Esophagus muscularis mucosa (tissue), 4 donors: Measurements from ENCODE around the gene AMER3. TPM values are rescaled to one million over a fixed set of nuclear protein-coding genes. Genes with fewer than 3 reads are reported as not detected.

Experiments used
- DNase-seq: peaks from one replicate; pipeline ENCODE4 v3.0.0-alpha.2; 2017; ENCODE audit errors: extremely low spot score
- H3K27ac ChIP-seq, 4 donors: fragments of 200-600 bp; sonication (generic); replicated peaks in 1 of 4; 1 replicate in 3 of 4; 2 replicates in 1 of 4; pipeline ENCODE4 v1.5.1; 2016 to 2019; ENCODE audit warnings: mild to moderate bottlenecking in 1 of 4
- H3K27me3 ChIP-seq, 4 donors: fragments of 200-600 bp; sonication (generic); one replicate each; pipeline versions ENCODE4 v1.5.1 to v1.6.0; 2016 to 2019
- H3K36me3 ChIP-seq, 4 donors: fragments of 200-600 bp; sonication (generic); one replicate each; pipeline ENCODE4 v1.5.1; 2016 to 2019
- H3K4me1 ChIP-seq, 4 donors: fragments of 200-600 bp; sonication (generic); one replicate each; pipeline ENCODE4 v1.5.1; 2016 to 2019
- H3K4me3 ChIP-seq, 4 donors: fragments of 200-600 bp; sonication (generic); 1 replicate in 2 of 4; 2 replicates in 2 of 4; pipeline ENCODE4 v1.5.1; 2016 to 2019; ENCODE audit warnings: mild to moderate bottlenecking in 4 of 4, moderate library complexity in 1 of 4
- H3K9me3 ChIP-seq, 4 donors: fragments of 200-600 bp; sonication (generic); 1 replicate in 3 of 4; 2 replicates in 1 of 4; pipeline ENCODE4 v1.5.1; 2016 to 2019
- EP300 ChIP-seq: sonication (generic); formaldehyde crosslinking; IDR thresholded peaks from one replicate; pipeline ENCODE4 v1.6.1; 2017; ENCODE audit warnings: antibody characterized with exemption
- POLR2A ChIP-seq: fragments of 450-650 bp; IDR thresholded peaks from one replicate; pipeline ENCODE4 v1.6.1; 2017; ENCODE audit warnings: antibody characterized with exemption, moderate library complexity, mild to moderate bottlenecking, low read depth
- POLR2AphosphoS5 ChIP-seq, 2 donors: sonication (generic); formaldehyde crosslinking; IDR thresholded peaks; one replicate each; pipeline ENCODE4 v1.6.1; 2017; ENCODE audit warnings: antibody characterized with exemption in 2 of 2
- WGBS: methylation state at CpG from one replicate; pipeline ENCODE4 v1.1.5; 2018; 5-methylcytosine and 5-hydroxymethylcytosine counted together
- intact Hi-C: fragments of 100-400 bp; cut with DNase I; formaldehyde crosslinking; loops from one replicate; pipeline ENCODE4 v1.15.1; 2023
- total RNA-seq, 4 donors: library from RNA; depleted of rRNA; stranded (reverse); fragments of >200 nt; gene quantifications; one replicate each; pipeline versions ENCODE4 v1.1.0 to v1.2.1, GENCODE V29; 2016
- TF ChIP-seq, protein P1 (sequence below), 3 experiments: fragments of 200-600 bp in 2 of 3; fragments of 450-650 bp in 1 of 3; sonication (generic) in 2 of 3; IDR thresholded peaks; one replicate each; pipeline ENCODE4 v1.5.1; 2017 to 2019; ENCODE audit warnings: antibody characterized with exemption in 3 of 3, mild to moderate bottlenecking in 2 of 3, moderate library complexity in 1 of 3

Gene AMER3
- total RNA-seq, 4 donors from 2014 or later: 0.06 TPM; not detected in 3

- Histone ChIP-seq H3K4me3 (peak overlapping the region; percentile 66 to 86 (median 82)), H3K36me3 (no peaks in the 10 kb centered on the region), H3K4me1 (peaks cover 11 to 19% (median 17%) of the 10 kb centered on the region in 4 donors), H3K27ac (peak overlapping the region; percentile 89 to 98 (median 94)), H3K27me3 (peaks cover 0 to 6% (median 0%) of the 10 kb centered on the region in 4 donors), H3K9me3 (no peaks in the 10 kb centered on the region)
- WGBS: 10% methylated on average over 2 of the region's 96 CpGs
- TF ChIP-seq EP300 (no peak), POLR2AphosphoS5 (IDR thresholded peaks at IDR 0.05) (peak; percentile 21 to 76)
- TF ChIP-seq, protein P1, sequence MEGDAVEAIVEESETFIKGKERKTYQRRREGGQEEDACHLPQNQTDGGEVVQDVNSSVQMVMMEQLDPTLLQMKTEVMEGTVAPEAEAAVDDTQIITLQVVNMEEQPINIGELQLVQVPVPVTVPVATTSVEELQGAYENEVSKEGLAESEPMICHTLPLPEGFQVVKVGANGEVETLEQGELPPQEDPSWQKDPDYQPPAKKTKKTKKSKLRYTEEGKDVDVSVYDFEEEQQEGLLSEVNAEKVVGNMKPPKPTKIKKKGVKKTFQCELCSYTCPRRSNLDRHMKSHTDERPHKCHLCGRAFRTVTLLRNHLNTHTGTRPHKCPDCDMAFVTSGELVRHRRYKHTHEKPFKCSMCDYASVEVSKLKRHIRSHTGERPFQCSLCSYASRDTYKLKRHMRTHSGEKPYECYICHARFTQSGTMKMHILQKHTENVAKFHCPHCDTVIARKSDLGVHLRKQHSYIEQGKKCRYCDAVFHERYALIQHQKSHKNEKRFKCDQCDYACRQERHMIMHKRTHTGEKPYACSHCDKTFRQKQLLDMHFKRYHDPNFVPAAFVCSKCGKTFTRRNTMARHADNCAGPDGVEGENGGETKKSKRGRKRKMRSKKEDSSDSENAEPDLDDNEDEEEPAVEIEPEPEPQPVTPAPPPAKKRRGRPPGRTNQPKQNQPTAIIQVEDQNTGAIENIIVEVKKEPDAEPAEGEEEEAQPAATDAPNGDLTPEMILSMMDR (IDR thresholded peaks at IDR 0.05): peak; percentile 82 to 89 (median 86)
- DNase-seq: peak; percentile 94
- intact Hi-C loops: loop anchor here (1.0 to 2.0 kb wide), 2 partner anchors 76 to 123 kb away; no protein-coding TSS in a partner anchor
Measured at GRCh38 chr2:130797493-130798435, 42.4 kb downstream of the AMER3 start.

DNA sequence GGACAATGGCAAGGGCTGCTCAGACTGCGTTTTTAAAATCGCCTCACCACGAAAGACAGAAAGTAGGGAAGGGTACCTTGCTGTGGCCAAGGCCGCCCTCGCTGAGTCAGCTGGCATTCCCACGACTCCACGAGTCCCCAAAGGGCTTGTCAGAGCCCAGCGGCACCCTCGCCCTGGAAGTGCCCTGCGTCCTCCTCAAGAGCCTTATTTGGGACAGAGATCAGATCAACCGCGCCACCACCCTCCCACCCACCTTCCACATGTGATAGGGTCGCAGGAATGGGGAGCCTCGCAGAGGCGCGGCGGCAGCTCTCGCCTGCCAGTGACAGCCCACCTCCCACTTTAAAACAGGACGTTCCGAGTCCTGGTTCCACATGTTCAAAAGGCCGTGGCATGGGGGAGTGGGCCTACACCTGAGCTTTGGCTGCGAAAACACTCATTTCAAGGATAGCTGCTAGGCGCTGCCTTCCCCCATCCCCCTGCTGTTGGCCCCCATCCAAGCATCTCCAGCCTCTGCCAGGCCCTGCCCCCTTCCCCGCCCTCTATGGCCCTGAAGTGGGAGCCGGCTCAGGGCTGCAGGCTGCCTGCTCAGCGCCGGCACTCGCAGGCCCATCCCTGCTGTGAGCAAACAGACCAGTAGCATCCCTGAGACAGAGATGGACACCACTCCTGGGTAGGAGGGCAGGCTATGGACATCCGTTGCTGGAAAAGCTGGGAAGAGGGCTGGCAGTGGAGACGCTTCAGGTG is 43.3 kb downstream of the AMER3 start:
- intact Hi-C loops: loop anchor here (1.0 kb wide), 1 partner anchor 75 kb away; no protein-coding TSS in a partner anchor
- WGBS: 50% methylated on average over 12 of the region's 30 CpGs

DNA sequence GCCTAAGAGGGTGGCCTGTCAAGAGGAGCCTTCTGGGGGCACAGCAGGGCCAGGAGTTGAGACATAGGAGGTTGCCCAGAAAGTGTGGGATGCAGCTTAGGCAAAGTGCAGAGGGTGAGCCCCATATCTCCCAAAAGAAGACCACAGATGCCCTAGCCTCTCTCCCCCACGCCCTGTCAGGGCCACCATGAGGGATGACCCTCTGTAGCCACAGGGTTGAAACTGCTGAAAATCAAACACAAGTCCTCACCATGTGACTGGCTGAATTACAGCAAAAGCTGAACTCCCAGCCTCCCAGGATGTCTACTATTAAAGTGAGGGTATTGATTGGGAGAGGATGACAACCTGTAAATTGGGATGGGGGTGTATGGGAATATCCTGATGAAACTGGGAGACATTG is 44.0 kb downstream of the AMER3 start:
- intact Hi-C loops: no loop called here
- peak; percentile 70 for DNase-seq
- Histone ChIP-seq H3K36me3 (no peaks in the 10 kb centered on the region), H3K4me1 (peaks cover 11 to 19% (median 17%) of the 10 kb centered on the region in 4 donors), H3K27me3 (peaks cover 0 to 6% (median 0%) of the 10 kb centered on the region in 4 donors), H3K9me3 (no peaks in the 10 kb centered on the region), H3K4me3 (no peak overlapping the region), H3K27ac (no peak overlapping the region)
- WGBS: 100% methylated on average over 1 of the region's 1 CpG
- no peak for TF ChIP-seq POLR2A
- TF ChIP-seq, protein P1 (IDR thresholded peaks at IDR 0.05): no peak
- no peak for TF ChIP-seq POLR2AphosphoS5 (IDR thresholded peaks at IDR 0.05)
- no peak for TF ChIP-seq EP300

More for the DNA sequence above, 43.3 kb downstream of the AMER3 start:
- TF ChIP-seq POLR2AphosphoS5 (IDR thresholded peaks at IDR 0.05) (no peak), EP300 (no peak), POLR2A (no peak)
- TF ChIP-seq, protein P1 (IDR thresholded peaks at IDR 0.05): no peak
- Histone ChIP-seq H3K27ac (peak overlapping the region; percentile 89 to 98 (median 94)), H3K27me3 (peaks cover 0 to 6% (median 0%) of the 10 kb centered on the region in 4 donors), H3K9me3 (no peaks in the 10 kb centered on the region), H3K4me3 (peak overlapping the region; percentile 66 to 86 (median 82)), H3K36me3 (no peaks in the 10 kb centered on the region), H3K4me1 (peaks cover 11 to 19% (median 17%) of the 10 kb centered on the region in 4 donors)
- DNase-seq: peak; percentile 64

DNA sequence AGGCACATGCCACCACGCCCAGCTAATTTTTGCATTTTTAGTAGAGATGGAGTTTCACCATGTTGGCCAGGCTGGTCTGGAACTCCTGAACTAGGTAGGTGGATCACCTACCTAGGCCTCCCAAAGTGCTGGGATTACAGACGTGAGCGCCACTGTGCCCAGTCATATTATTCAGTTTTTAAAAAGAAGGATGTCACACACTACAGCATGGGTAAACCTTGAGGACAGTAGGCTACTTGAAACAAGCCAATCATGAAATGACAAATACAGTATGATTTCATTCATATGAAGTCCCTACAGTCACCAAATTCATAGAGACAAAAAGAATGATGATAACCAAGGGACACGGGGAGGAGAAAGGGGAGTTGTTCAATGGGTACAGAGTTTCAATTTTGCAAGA is 50.3 kb downstream of the AMER3 start:
- 68% methylated on average over 4 of the region's 4 CpGs for WGBS
- H3K27ac ChIP-seq: no peak overlapping the region
- no peak overlapping the region for H3K4me3 ChIP-seq
- H3K36me3 ChIP-seq: no peaks in the 10 kb centered on the region
- no peaks in the 10 kb centered on the region for H3K9me3 ChIP-seq
- H3K4me1 ChIP-seq: no peaks in the 10 kb centered on the region
- no peak for DNase-seq
- intact Hi-C loops: no loop called here
- H3K27me3 ChIP-seq: no peaks in the 10 kb centered on the region
- TF ChIP-seq POLR2A: no peak
- TF ChIP-seq, protein P1 (IDR thresholded peaks at IDR 0.05): no peak
- no peak for TF ChIP-seq POLR2AphosphoS5 (IDR thresholded peaks at IDR 0.05)
- no peak for TF ChIP-seq EP300
